Tibial artery (tissue), 4 donors: ENCODE results near the gene HCLS1.

Experiments used
- DNase-seq, 2 donors: peaks; one replicate each; pipeline ENCODE4 v3.0.0-alpha.2; 2019
- H3K27ac ChIP-seq, 2 donors: fragments of 200-600 bp; sonication (generic) in 1 of 2; 1 replicate in 1 of 2; 2 replicates in 1 of 2; pipeline ENCODE4 v1.5.1; 2018 to 2019; ENCODE audit warnings: mild to moderate bottlenecking in 1 of 2
- H3K27me3 ChIP-seq, 2 donors: fragments of 200-600 bp; sonication (generic) in 1 of 2; one replicate each; pipeline versions ENCODE4 v1.5.1 to v1.6.0; 2016 to 2019
- H3K36me3 ChIP-seq, 3 donors: fragments of 200-600 bp; sonication (generic) in 2 of 3; one replicate each; pipeline ENCODE4 v1.5.1; 2016 to 2019; ENCODE audit warnings: mild to moderate bottlenecking in 2 of 3
- H3K4me1 ChIP-seq, 4 donors: fragments of 200-600 bp; sonication (generic) in 2 of 4; 1 replicate in 3 of 4; 2 replicates in 1 of 4; pipeline ENCODE4 v1.5.1; 2016 to 2019
- H3K4me3 ChIP-seq, 2 donors: fragments of 200-600 bp; sonication (generic) in 1 of 2; 1 replicate in 1 of 2; 2 replicates in 1 of 2; pipeline ENCODE4 v1.5.1; 2018 to 2019; ENCODE audit warnings: mild to moderate bottlenecking in 2 of 2
- H3K9me3 ChIP-seq, 3 donors: fragments of 200-600 bp; sonication (generic) in 1 of 3; one replicate each; pipeline ENCODE4 v1.5.1; 2016 to 2019
- intact Hi-C: fragments of 100-400 bp; cut with DNase I; formaldehyde crosslinking; loops from one replicate; pipeline ENCODE4 v1.15.0; 2023; ENCODE audit warnings: low total_unique reads
- TF ChIP-seq, protein P1 (sequence below), 2 experiments: fragments of 200-600 bp in 1 of 2; fragments of 450-650 bp in 1 of 2; IDR thresholded peaks; one replicate each; pipeline ENCODE4 v1.5.1; 2017 to 2019; ENCODE audit warnings: antibody characterized with exemption in 2 of 2, mild to moderate bottlenecking in 1 of 2, moderate library complexity in 1 of 2

The HCLS1 gene

DNA sequence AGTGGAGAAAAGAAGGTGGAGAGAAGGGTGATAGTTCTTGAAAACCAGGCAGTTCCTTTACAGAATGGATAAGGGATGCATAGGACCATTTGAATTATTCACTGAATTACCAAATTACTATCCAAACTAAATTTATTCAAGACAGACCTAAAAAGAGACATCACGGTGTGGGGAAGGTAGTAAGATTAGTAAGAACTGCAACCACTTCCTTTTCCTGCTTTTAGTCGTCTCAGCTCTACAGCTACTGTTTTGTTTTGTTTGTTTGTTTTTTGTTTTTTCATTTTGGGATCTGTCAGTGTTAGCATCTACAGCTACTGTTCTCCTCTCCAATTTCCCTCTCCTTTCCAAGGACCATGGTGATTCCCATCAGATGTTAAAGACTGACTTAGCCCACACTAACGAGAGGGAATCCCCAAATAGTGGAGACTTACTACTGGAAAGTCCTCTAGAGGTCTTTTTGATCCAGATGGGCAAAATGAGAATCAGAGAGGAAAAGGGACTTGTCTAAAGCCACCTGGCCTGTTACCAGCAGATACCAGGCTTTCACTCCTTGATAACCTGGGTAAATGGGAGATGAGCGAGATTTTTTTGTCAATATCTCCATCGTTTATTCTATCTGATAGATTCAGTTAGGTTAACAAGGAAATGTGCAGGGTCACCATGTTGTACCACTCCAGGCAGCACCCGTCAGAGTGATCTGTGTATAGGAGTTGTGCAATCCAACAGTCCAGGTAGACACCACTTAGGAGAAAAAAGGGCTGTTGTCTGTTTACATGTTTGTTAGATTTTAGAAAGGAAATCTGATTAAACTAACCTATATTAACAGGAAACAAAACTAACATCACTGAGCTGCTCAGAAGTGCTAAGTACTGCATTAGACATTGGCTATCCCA, 6.0 kb downstream of the HCLS1 start:
- Histone ChIP-seq H3K36me3 (no peaks in the 10 kb centered on the region), H3K27ac (no peak overlapping the region), H3K9me3 (no peaks in the 10 kb centered on the region), H3K4me1 (peaks cover 0 to 8% (median 0%) of the 10 kb centered on the region in 4 donors), H3K4me3 (no peak overlapping the region), H3K27me3 (no peaks in the 10 kb centered on the region)
- no peak for DNase-seq
- intact Hi-C loops, result no loop called here
- TF ChIP-seq, protein P1, sequence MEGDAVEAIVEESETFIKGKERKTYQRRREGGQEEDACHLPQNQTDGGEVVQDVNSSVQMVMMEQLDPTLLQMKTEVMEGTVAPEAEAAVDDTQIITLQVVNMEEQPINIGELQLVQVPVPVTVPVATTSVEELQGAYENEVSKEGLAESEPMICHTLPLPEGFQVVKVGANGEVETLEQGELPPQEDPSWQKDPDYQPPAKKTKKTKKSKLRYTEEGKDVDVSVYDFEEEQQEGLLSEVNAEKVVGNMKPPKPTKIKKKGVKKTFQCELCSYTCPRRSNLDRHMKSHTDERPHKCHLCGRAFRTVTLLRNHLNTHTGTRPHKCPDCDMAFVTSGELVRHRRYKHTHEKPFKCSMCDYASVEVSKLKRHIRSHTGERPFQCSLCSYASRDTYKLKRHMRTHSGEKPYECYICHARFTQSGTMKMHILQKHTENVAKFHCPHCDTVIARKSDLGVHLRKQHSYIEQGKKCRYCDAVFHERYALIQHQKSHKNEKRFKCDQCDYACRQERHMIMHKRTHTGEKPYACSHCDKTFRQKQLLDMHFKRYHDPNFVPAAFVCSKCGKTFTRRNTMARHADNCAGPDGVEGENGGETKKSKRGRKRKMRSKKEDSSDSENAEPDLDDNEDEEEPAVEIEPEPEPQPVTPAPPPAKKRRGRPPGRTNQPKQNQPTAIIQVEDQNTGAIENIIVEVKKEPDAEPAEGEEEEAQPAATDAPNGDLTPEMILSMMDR (IDR thresholded peaks at IDR 0.05), result no peak

DNA sequence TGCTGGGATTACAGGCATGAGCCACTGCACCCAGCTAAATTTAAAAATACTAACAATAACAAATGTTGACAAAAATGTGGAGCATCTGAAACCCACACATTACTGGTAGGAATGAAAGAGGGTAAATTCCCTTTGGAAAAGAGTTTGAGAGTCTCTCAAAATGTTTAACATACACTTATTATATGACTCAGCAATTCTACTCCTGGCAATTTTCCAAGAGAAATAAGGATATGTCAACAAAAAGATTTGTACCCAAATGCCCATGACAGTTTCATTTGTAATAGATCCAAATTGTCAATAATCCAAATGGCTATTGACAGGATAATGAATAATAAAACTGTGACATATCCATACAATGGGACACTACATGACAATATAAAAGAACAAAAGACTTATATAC, 9.0 kb downstream of the HCLS1 start:
- Histone ChIP-seq H3K4me1 (peaks cover 0 to 28% (median 8%) of the 10 kb centered on the region in 4 donors), H3K27me3 (no peaks in the 10 kb centered on the region), H3K9me3 (no peaks in the 10 kb centered on the region), H3K4me3 (no peak overlapping the region), H3K27ac (peak overlapping the region in 1 of 2 donors; percentile 9), H3K36me3 (no peaks in the 10 kb centered on the region)
- TF ChIP-seq, protein P1 (IDR thresholded peaks at IDR 0.05), result no peak
- intact Hi-C loops, result no loop called here
- DNase-seq, result no peak

DNA sequence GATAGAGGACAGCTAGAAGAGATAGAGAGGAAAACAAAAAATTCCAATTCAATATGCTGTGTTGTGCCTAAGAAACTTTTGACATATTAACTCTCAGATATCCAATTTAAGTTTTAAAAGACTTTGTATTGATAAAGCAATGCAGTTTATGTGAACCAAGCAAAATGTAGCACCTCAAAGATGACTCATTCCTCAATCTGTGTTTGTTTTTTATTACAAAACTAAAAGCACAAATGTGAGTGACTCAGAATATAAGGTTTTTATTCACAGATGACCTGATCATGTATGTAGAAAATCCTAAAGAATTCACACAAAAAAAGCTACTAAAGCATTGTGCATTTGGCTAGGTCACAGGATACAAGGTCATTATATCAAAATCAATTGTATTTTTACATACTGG, 11.1 kb downstream of the HCLS1 start:
- no peak overlapping the region for H3K4me3 ChIP-seq
- no peak for DNase-seq
- H3K27me3 ChIP-seq, result no peaks in the 10 kb centered on the region
- peak overlapping the region; percentile 61 to 76 for H3K27ac ChIP-seq
- intact Hi-C loops, result no loop called here
- no peaks in the 10 kb centered on the region for H3K36me3 ChIP-seq
- no peaks in the 10 kb centered on the region for H3K9me3 ChIP-seq
- TF ChIP-seq, protein P1 (IDR thresholded peaks at IDR 0.05), result no peak
- H3K4me1 ChIP-seq, result peaks cover 0 to 28% (median 8%) of the 10 kb centered on the region in 4 donors

DNA sequence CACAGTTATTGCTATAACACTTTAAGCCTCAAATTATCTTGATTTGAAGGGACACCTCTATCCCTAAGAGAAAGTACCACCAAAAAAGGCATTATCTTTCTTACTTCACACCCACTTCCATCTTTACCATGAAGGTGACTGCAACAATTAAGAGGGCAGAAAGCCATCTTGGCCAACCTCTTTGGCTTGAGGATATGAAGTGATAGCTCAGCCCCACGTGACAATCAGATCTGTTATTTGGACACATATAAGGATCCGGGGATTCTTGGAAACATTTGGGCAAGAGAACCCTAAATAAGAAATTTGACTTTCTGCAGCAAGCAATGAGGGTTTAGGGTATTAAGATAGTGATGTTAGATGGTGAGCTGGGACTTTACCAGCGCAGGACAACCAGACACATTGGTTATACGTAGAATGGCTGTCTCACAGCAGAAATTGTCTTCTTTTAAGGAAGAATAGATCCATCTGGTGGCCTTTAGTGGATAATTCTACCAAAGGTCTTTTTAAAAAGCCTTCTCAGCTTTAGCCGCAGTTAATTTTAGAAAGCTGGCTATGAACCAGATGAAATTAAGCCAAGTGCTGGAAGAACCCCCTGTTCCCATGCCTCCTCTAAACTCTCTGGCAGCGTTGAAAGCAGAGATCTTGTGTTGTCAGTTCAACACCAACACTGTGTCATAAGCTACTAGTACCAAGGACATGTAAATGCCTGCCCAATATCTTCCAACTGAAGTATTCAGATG, 12.3 kb downstream of the HCLS1 start:
- Histone ChIP-seq H3K4me3 (no peak overlapping the region), H3K4me1 (peaks cover 0 to 28% (median 8%) of the 10 kb centered on the region in 4 donors), H3K36me3 (peaks cover 0 to 5% (median 0%) of the 10 kb centered on the region in 3 donors), H3K27ac (peak overlapping the region; percentile 61 to 76), H3K9me3 (no peaks in the 10 kb centered on the region), H3K27me3 (no peaks in the 10 kb centered on the region)
- DNase-seq, result no peak
- intact Hi-C loops, result no loop called here
- TF ChIP-seq, protein P1 (IDR thresholded peaks at IDR 0.05), result peak; percentile 7 to 44

DNA sequence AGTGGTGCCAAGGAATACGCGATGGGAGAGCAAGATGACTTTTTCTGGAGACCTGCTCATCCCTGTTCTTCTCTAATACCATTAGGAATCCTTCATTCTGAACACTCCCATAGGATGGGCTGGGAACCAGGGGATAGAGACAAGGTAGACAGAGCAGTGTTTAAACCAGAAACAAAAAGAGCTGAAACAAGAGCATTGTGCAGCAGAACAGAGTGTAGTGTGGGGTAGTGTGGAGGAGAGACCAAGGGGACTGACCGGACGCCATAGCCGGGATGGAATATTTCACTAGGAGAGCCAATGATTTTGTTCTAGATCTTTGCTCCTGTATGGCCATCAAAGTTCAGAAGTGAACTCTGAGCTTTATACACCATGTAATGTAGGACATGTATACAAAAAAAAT, 15.6 kb downstream of the HCLS1 start:
- Histone ChIP-seq H3K4me3 (no peak overlapping the region), H3K36me3 (peaks cover 0 to 13% (median 0%) of the 10 kb centered on the region in 3 donors), H3K4me1 (peaks cover 0 to 21% (median 8%) of the 10 kb centered on the region in 4 donors), H3K27ac (no peak overlapping the region), H3K9me3 (no peaks in the 10 kb centered on the region), H3K27me3 (no peaks in the 10 kb centered on the region)
- TF ChIP-seq, protein P1 (IDR thresholded peaks at IDR 0.05), result no peak
- intact Hi-C loops, result no loop called here
- no peak for DNase-seq
